Measurements from ENCODE around the gene AKT3.
A peak's percentile ranks its signal among the peaks of the same experiment; 100 is the strongest.
"Not testable (repeated sequence)": the region's sequence is repeated elsewhere in the genome, so short reads cannot be mapped to it uniquely, and the experiment has no call there.

The AKT3 gene

GRCh38 chr1:243595527-243596210, 254.4 kb downstream of the AKT3 start:
- Histone ChIP-seq H3K9ac (ENCODE audit: low read length) (no peak overlapping the region), H3K9me3 (ENCODE audit: control insufficient read depth, low read length) (no peaks in the 10 kb centered on the region), H3K36me3 (ENCODE audit: control insufficient read depth, insufficient read depth, low read length, severe bottlenecking) (no peaks in the 10 kb centered on the region), H3K4me1 (ENCODE audit: control insufficient read depth, insufficient read depth, low read length) (peaks cover 13% of the 10 kb centered on the region), H3K4me3 (ENCODE audit: low read length) (no peak overlapping the region), H3K27me3 (replicated peaks; ENCODE audit: control insufficient read depth, insufficient read depth, low read length) (no peaks in the 10 kb centered on the region)
- DNase-seq (ENCODE audit: low read depth) = peak; percentile 43

- DNase-seq (ENCODE audit: low read depth) = no peak
- H3K36me3 ChIP-seq (ENCODE audit: control insufficient read depth, insufficient read depth, low read length, severe bottlenecking) = no peaks in the 10 kb centered on the region
- H3K4me1 ChIP-seq (ENCODE audit: control insufficient read depth, insufficient read depth, low read length) = peaks cover 13% of the 10 kb centered on the region
Measured at GRCh38 chr1:243594455-243594854, 255.6 kb downstream of the AKT3 start.

GRCh38 chr1:243589286-243589685, 260.8 kb downstream of the AKT3 start:
- H3K36me3 ChIP-seq (ENCODE audit: control insufficient read depth, insufficient read depth, low read length, severe bottlenecking); H3K4me1 ChIP-seq (ENCODE audit: control insufficient read depth, insufficient read depth, low read length); DNase-seq (ENCODE audit: low read depth); H3K9me3 ChIP-seq (ENCODE audit: control insufficient read depth, low read length); H3K9ac ChIP-seq (ENCODE audit: low read length); H3K4me3 ChIP-seq (ENCODE audit: low read length); H3K27me3 ChIP-seq (replicated peaks; ENCODE audit: control insufficient read depth, insufficient read depth, low read length): not testable (repeated sequence)

More at GRCh38 chr1:243594455-243594854, 255.6 kb downstream of the AKT3 start:
- Histone ChIP-seq H3K27me3 (replicated peaks; ENCODE audit: control insufficient read depth, insufficient read depth, low read length) (no peaks in the 10 kb centered on the region), H3K4me3 (ENCODE audit: low read length) (no peak overlapping the region), H3K9ac (ENCODE audit: low read length) (no peak overlapping the region), H3K9me3 (ENCODE audit: control insufficient read depth, low read length) (no peaks in the 10 kb centered on the region)

GRCh38 chr1:243587823-243588560, 262.1 kb downstream of the AKT3 start:
- Histone ChIP-seq H3K4me1 (ENCODE audit: control insufficient read depth, insufficient read depth, low read length) (no peaks in the 10 kb centered on the region), H3K9ac (ENCODE audit: low read length) (no peak overlapping the region), H3K27me3 (replicated peaks; ENCODE audit: control insufficient read depth, insufficient read depth, low read length) (no peaks in the 10 kb centered on the region), H3K4me3 (ENCODE audit: low read length) (no peak overlapping the region), H3K36me3 (ENCODE audit: control insufficient read depth, insufficient read depth, low read length, severe bottlenecking) (no peaks in the 10 kb centered on the region), H3K9me3 (ENCODE audit: control insufficient read depth, low read length) (peaks cover 4% of the 10 kb centered on the region)
- DNase-seq (ENCODE audit: low read depth) = no peak

- Histone ChIP-seq H3K4me3 (ENCODE audit: low read length) (no peak overlapping the region), H3K9me3 (ENCODE audit: control insufficient read depth, low read length) (peaks cover 9% of the 10 kb centered on the region), H3K9ac (ENCODE audit: low read length) (no peak overlapping the region), H3K4me1 (ENCODE audit: control insufficient read depth, insufficient read depth, low read length) (no peaks in the 10 kb centered on the region), H3K36me3 (ENCODE audit: control insufficient read depth, insufficient read depth, low read length, severe bottlenecking) (no peaks in the 10 kb centered on the region), H3K27me3 (replicated peaks; ENCODE audit: control insufficient read depth, insufficient read depth, low read length) (no peaks in the 10 kb centered on the region)
- DNase-seq (ENCODE audit: low read depth) = no peak
Measured at GRCh38 chr1:243587285-243587684, 262.8 kb downstream of the AKT3 start.

- no peaks in the 10 kb centered on the region for H3K4me1 ChIP-seq (ENCODE audit: control insufficient read depth, insufficient read depth, low read length)
- H3K9me3 ChIP-seq (ENCODE audit: control insufficient read depth, low read length) = peaks cover 21% of the 10 kb centered on the region
- H3K4me3 ChIP-seq (ENCODE audit: low read length) = no peak overlapping the region
- no peaks in the 10 kb centered on the region for H3K27me3 ChIP-seq (replicated peaks; ENCODE audit: control insufficient read depth, insufficient read depth, low read length)
- no peak for DNase-seq (ENCODE audit: low read depth)
- H3K9ac ChIP-seq (ENCODE audit: low read length) = no peak overlapping the region
- no peaks in the 10 kb centered on the region for H3K36me3 ChIP-seq (ENCODE audit: control insufficient read depth, insufficient read depth, low read length, severe bottlenecking)
Measured at GRCh38 chr1:243585982-243586381, 264.1 kb downstream of the AKT3 start.

GRCh38 chr1:243582326-243582725, 267.7 kb downstream of the AKT3 start:
- no peak overlapping the region for H3K9ac ChIP-seq (ENCODE audit: low read length)
- DNase-seq (ENCODE audit: low read depth) = peak; percentile 18
- no peaks in the 10 kb centered on the region for H3K36me3 ChIP-seq (ENCODE audit: control insufficient read depth, insufficient read depth, low read length, severe bottlenecking)
- peaks cover 6% of the 10 kb centered on the region for H3K4me1 ChIP-seq (ENCODE audit: control insufficient read depth, insufficient read depth, low read length)
- no peaks in the 10 kb centered on the region for H3K27me3 ChIP-seq (replicated peaks; ENCODE audit: control insufficient read depth, insufficient read depth, low read length)
- peak overlapping the region; percentile 42 for H3K4me3 ChIP-seq (ENCODE audit: low read length)
- peaks cover 21% of the 10 kb centered on the region for H3K9me3 ChIP-seq (ENCODE audit: control insufficient read depth, low read length)

GRCh38 chr1:243580984-243581383, 269.1 kb downstream of the AKT3 start:
- Histone ChIP-seq H3K4me3 (ENCODE audit: low read length) (no peak overlapping the region), H3K36me3 (ENCODE audit: control insufficient read depth, insufficient read depth, low read length, severe bottlenecking) (no peaks in the 10 kb centered on the region), H3K4me1 (ENCODE audit: control insufficient read depth, insufficient read depth, low read length) (peaks cover 6% of the 10 kb centered on the region), H3K27me3 (replicated peaks; ENCODE audit: control insufficient read depth, insufficient read depth, low read length) (no peaks in the 10 kb centered on the region), H3K9ac (ENCODE audit: low read length) (no peak overlapping the region), H3K9me3 (ENCODE audit: control insufficient read depth, low read length) (peaks cover 21% of the 10 kb centered on the region)
- no peak for DNase-seq (ENCODE audit: low read depth)

GRCh38 chr1:243580072-243580471, 270.0 kb downstream of the AKT3 start:
- H3K9ac ChIP-seq (ENCODE audit: low read length) = no peak overlapping the region
- H3K4me1 ChIP-seq (ENCODE audit: control insufficient read depth, insufficient read depth, low read length) = peaks cover 6% of the 10 kb centered on the region
- peaks cover 18% of the 10 kb centered on the region for H3K9me3 ChIP-seq (ENCODE audit: control insufficient read depth, low read length)
- H3K4me3 ChIP-seq (ENCODE audit: low read length) = no peak overlapping the region
- H3K36me3 ChIP-seq (ENCODE audit: control insufficient read depth, insufficient read depth, low read length, severe bottlenecking) = no peaks in the 10 kb centered on the region
- no peaks in the 10 kb centered on the region for H3K27me3 ChIP-seq (replicated peaks; ENCODE audit: control insufficient read depth, insufficient read depth, low read length)
- no peak for DNase-seq (ENCODE audit: low read depth)

GRCh38 chr1:243575070-243575469, 275.0 kb downstream of the AKT3 start:
- H3K36me3 ChIP-seq (ENCODE audit: control insufficient read depth, insufficient read depth, low read length, severe bottlenecking) = no peaks in the 10 kb centered on the region
- no peaks in the 10 kb centered on the region for H3K27me3 ChIP-seq (replicated peaks; ENCODE audit: control insufficient read depth, insufficient read depth, low read length)
- no peak overlapping the region for H3K9ac ChIP-seq (ENCODE audit: low read length)
- H3K4me1 ChIP-seq (ENCODE audit: control insufficient read depth, insufficient read depth, low read length) = peaks cover 2% of the 10 kb centered on the region
- no peaks in the 10 kb centered on the region for H3K9me3 ChIP-seq (ENCODE audit: control insufficient read depth, low read length)
- H3K4me3 ChIP-seq (ENCODE audit: low read length) = no peak overlapping the region
- DNase-seq (ENCODE audit: low read depth) = peak; percentile 17

GRCh38 chr1:243572940-243573339, 277.1 kb downstream of the AKT3 start:
- H3K9me3 ChIP-seq (ENCODE audit: control insufficient read depth, low read length) = no peaks in the 10 kb centered on the region

More at GRCh38 chr1:243572940-243573339, 277.1 kb downstream of the AKT3 start:
- H3K4me3 ChIP-seq (ENCODE audit: low read length) = no peak overlapping the region
- no peak overlapping the region for H3K9ac ChIP-seq (ENCODE audit: low read length)
- H3K27me3 ChIP-seq (replicated peaks; ENCODE audit: control insufficient read depth, insufficient read depth, low read length) = no peaks in the 10 kb centered on the region
- H3K36me3 ChIP-seq (ENCODE audit: control insufficient read depth, insufficient read depth, low read length, severe bottlenecking) = no peaks in the 10 kb centered on the region
- no peaks in the 10 kb centered on the region for H3K4me1 ChIP-seq (ENCODE audit: control insufficient read depth, insufficient read depth, low read length)
- no peak for DNase-seq (ENCODE audit: low read depth)
